ENCODE results near the gene LHPP.

The LHPP gene

GRCh38 chr10:124647421-124648130, 186.0 kb downstream of the LHPP start:
- TF ChIP-seq, protein P1, sequence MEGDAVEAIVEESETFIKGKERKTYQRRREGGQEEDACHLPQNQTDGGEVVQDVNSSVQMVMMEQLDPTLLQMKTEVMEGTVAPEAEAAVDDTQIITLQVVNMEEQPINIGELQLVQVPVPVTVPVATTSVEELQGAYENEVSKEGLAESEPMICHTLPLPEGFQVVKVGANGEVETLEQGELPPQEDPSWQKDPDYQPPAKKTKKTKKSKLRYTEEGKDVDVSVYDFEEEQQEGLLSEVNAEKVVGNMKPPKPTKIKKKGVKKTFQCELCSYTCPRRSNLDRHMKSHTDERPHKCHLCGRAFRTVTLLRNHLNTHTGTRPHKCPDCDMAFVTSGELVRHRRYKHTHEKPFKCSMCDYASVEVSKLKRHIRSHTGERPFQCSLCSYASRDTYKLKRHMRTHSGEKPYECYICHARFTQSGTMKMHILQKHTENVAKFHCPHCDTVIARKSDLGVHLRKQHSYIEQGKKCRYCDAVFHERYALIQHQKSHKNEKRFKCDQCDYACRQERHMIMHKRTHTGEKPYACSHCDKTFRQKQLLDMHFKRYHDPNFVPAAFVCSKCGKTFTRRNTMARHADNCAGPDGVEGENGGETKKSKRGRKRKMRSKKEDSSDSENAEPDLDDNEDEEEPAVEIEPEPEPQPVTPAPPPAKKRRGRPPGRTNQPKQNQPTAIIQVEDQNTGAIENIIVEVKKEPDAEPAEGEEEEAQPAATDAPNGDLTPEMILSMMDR (IDR thresholded peaks at IDR 0.05; ENCODE audit: control insufficient read depth, insufficient read depth, low read depth, low read length, missing control alignments), result peak; percentile 26
- no peak overlapping the region for H3K4me3 ChIP-seq (ENCODE audit: control insufficient read depth, low read depth, low read length)

GRCh38 chr10:124648131-124648475, 186.5 kb downstream of the LHPP start:
- TF ChIP-seq, protein P1 (IDR thresholded peaks at IDR 0.05; ENCODE audit: control insufficient read depth, insufficient read depth, low read depth, low read length, missing control alignments), result no peak
- H3K4me3 ChIP-seq (ENCODE audit: control insufficient read depth, low read depth, low read length), result no peak overlapping the region
- no peak for DNase-seq (ENCODE audit: low read depth)

More at GRCh38 chr10:124647421-124648130, 186.0 kb downstream of the LHPP start:
- DNase-seq (ENCODE audit: low read depth), result no peak

GRCh38 chr10:124648738-124649137, 187.1 kb downstream of the LHPP start:
- peak; percentile 8 for DNase-seq (ENCODE audit: low read depth)
- TF ChIP-seq, protein P1 (IDR thresholded peaks at IDR 0.05; ENCODE audit: control insufficient read depth, insufficient read depth, low read depth, low read length, missing control alignments), result no peak
- H3K4me3 ChIP-seq (ENCODE audit: control insufficient read depth, low read depth, low read length), result no peak overlapping the region

GRCh38 chr10:124649214-124649613, 187.6 kb downstream of the LHPP start:
- TF ChIP-seq, protein P1 (IDR thresholded peaks at IDR 0.05; ENCODE audit: control insufficient read depth, insufficient read depth, low read depth, low read length, missing control alignments), result no peak
- DNase-seq (ENCODE audit: low read depth), result no peak
- H3K4me3 ChIP-seq (ENCODE audit: control insufficient read depth, low read depth, low read length), result no peak overlapping the region

GRCh38 chr10:124650263-124650662, 188.6 kb downstream of the LHPP start:
- no peak for DNase-seq (ENCODE audit: low read depth)
- H3K4me3 ChIP-seq (ENCODE audit: control insufficient read depth, low read depth, low read length), result no peak overlapping the region
- TF ChIP-seq, protein P1 (IDR thresholded peaks at IDR 0.05; ENCODE audit: control insufficient read depth, insufficient read depth, low read depth, low read length, missing control alignments), result no peak

DNA sequence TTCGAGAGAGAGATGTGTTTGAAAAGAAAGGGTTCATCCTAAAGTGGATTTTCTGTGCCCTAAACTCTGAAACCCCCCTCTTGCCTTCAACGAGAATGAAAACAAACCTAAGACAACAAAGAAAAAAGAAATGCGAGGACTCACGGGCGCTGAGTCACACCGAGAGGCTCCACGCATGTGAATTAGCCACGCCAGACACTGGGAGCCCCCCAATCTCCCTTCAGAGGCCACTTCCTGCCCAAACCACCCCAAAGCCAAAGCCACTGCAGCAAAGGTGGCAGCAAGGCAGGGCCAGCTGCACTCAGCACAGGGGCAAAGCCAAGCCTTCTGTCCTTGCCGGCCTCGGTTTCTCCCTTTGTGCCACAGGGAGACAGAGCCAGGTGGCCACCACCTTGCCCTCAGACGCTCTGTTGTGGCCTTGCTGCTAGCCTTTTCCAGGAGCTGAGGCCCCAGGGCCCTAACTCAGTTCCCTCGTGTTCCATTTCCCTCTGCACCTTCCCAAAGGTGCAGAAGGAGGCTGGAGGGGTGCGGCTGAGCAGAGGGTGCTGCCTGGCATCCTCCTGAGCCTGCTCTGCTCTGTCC, 189.3 kb downstream of the LHPP start:
- no peak for DNase-seq (ENCODE audit: low read depth)
- H3K4me3 ChIP-seq (ENCODE audit: control insufficient read depth, low read depth, low read length), result no peak overlapping the region
- TF ChIP-seq, protein P1 (IDR thresholded peaks at IDR 0.05; ENCODE audit: control insufficient read depth, insufficient read depth, low read depth, low read length, missing control alignments), result no peak

All from AG09309 (cell line).